ENCODE results near the gene MPV17. TPM values are rescaled to one million over a fixed set of nuclear protein-coding genes. Genes with fewer than 3 reads are reported as not detected.

Gene MPV17
- total and polyA plus RNA-seq, 2 donors (not counting 1 experiment from before 2014, with no cell fraction given) = 103 to 137 TPM

DNA sequence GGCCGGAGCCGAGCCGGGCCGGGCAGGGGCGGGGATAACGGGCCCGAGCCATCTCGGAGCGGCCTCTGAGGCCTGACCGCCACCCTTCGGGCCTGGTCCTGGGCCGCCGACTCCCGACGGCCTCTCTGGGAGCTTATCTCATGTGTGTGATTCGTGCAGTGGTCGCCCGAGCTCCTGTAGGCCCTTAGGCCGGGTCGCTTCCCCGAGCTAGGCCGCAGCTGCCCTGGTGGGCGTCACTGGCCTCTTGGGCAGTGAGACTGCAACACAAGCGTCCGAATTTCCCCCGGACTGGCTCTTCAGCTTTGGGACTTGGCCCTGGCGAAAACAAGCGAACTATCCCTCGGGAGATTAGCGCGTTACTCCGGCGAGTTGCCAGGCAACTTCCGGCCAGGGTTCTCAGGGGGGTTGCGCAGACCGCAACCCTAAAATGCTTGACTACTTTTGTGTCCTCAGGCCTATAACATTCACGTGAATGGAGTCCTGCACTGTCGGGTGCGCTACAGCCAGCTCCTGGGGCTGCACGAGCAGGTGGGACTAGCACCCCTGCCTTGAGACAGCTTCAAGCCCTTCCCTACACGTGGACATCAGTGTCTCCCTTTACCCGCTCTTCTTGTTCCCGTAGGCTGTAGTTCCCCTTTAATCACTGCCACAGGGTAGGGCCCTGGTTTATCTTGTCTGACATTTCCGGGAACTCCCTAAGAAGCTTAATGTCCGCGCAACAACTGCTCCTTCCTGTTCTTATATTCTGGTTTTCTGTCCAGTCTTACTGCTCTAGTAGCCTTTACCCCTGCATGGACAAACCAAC is 48.1 kb upstream of the MPV17 start:
- H3K27me3 Mint-ChIP-seq = no peaks in the 10 kb centered on the region
- Histone ChIP-seq H4K20me1 (ENCODE audit: control insufficient read depth, insufficient read depth, low read length, poor library complexity, severe bottlenecking) (peaks cover 28% of the 10 kb centered on the region), H3K4me3 (ENCODE audit: control extremely low read depth in 1 of 5, extremely low read depth in 1 of 5, insufficient read depth in 1 of 5, low read depth in 2 of 5, low read length in 4 of 5) (peak overlapping the region; percentile 86 to 96 (median 88)), H3K79me2 (ENCODE audit: control insufficient read depth, insufficient read depth, low read length) (peaks cover 79% of the 10 kb centered on the region), H3K36me3 (replicated peaks in 1 of 2; ENCODE audit: control extremely low read depth in 1 of 2, control insufficient read depth in 1 of 2, extremely low read depth in 1 of 2, insufficient read depth in 2 of 2, low read length in 1 of 2) (peaks cover 0 to 57% of the 10 kb centered on the region in 2 experiments), H2AFZ (ENCODE audit: insufficient read depth, low read depth, low read length, poor library complexity, severe bottlenecking) (peak overlapping the region; percentile 95), H3K27ac (ENCODE audit: low read length in 2 of 2) (peak overlapping the region; percentile 84 to 95), H3K27me3 (replicated peaks in 1 of 4; ENCODE audit: control extremely low read depth in 1 of 4, control insufficient read depth in 3 of 4, insufficient read depth in 4 of 4, low read length in 3 of 4) (no peaks in the 10 kb centered on the region), H3K4me1 (ENCODE audit: control insufficient read depth in 2 of 2, insufficient read depth in 2 of 2, low read length in 2 of 2) (peaks cover 31 to 34% of the 10 kb centered on the region in 2 donors), H3K9me3 (ENCODE audit: control extremely low read depth in 1 of 3, control insufficient read depth in 2 of 3, insufficient read depth in 1 of 3, low read length in 2 of 3) (no peaks in the 10 kb centered on the region), H3K9ac (ENCODE audit: low read length) (peak overlapping the region; percentile 95), H3K4me2 (replicated peaks; ENCODE audit: low read depth, low read length, poor library complexity, severe bottlenecking) (peak overlapping the region; percentile 88)
- ChIA-PET POLR2A (interaction anchor here (0.6 to 4.2 kb wide), 15 partner anchors 9 to 1523 kb away, joined by 3 to 36 read pairs (median 4); partner anchors contain the start of genes ABHD1, ATRAID, GTF3C2 and MPV17), CTCF (interaction anchor here (1.0 to 2.1 kb wide), 9 partner anchors 9 to 313 kb away, joined by 3 to 12 read pairs (median 5); partner anchors contain the start of genes GTF3C2, MPV17, NRBP1 and PPM1G)
- under 1% methylated on average over 46 of the region's 46 CpGs for WGBS (ENCODE audit: insufficient coverage)
- H3K9me3 Mint-ChIP-seq (ENCODE audit: insufficient read depth) = no peaks in the 10 kb centered on the region
- H3K4me3 Mint-ChIP-seq = peak overlapping the region; percentile 96
- TF ChIP-seq, protein P1, sequence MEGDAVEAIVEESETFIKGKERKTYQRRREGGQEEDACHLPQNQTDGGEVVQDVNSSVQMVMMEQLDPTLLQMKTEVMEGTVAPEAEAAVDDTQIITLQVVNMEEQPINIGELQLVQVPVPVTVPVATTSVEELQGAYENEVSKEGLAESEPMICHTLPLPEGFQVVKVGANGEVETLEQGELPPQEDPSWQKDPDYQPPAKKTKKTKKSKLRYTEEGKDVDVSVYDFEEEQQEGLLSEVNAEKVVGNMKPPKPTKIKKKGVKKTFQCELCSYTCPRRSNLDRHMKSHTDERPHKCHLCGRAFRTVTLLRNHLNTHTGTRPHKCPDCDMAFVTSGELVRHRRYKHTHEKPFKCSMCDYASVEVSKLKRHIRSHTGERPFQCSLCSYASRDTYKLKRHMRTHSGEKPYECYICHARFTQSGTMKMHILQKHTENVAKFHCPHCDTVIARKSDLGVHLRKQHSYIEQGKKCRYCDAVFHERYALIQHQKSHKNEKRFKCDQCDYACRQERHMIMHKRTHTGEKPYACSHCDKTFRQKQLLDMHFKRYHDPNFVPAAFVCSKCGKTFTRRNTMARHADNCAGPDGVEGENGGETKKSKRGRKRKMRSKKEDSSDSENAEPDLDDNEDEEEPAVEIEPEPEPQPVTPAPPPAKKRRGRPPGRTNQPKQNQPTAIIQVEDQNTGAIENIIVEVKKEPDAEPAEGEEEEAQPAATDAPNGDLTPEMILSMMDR (IDR thresholded peaks at IDR 0.05) = no peak
- TF ChIP-seq EZH2 (IDR thresholded peaks at IDR 0.05; ENCODE audit: borderline replicate concordance, insufficient read depth, low read depth, low read length, poor library complexity, severe bottlenecking) = no peak
- intact Hi-C loops (cut with micrococcal nuclease) = loop anchor here (1.0 to 2.0 kb wide), 14 partner anchors 9 to 320 kb away; partner anchors contain the start of genes AGBL5, ATRAID, CAD and CCDC121
- peak; percentile 85 for DNase-seq
- H3K4me1 Mint-ChIP-seq = peaks cover 31% of the 10 kb centered on the region
- ATAC-seq (ENCODE audit: low read depth) = peak; percentile 31
- peak overlapping the region; percentile 100 for H3K27ac Mint-ChIP-seq

Data from B cell (primary cell).